Kidney (tissue), 14 donors: ENCODE measurements around the gene LDLRAD3. TPM values are rescaled to one million over a fixed set of nuclear protein-coding genes. Genes with fewer than 3 reads are reported as not detected.

Experiments
- DNase-seq, 5 donors: peaks; one replicate each; pipeline ENCODE4 v3.0.0-alpha.2; 2013 to 2020
- FAIRE-seq: peaks from 2 replicates; lab custom pipeline; 2012; peaks lifted over from hg19 to GRCh38; lab: Jason Lieb, UNC
- H3K27ac ChIP-seq, 2 donors: one replicate each; pipeline ENCODE4 v1.7.0; 2013; ENCODE audit warnings: low read depth in 2 of 2, low read length in 2 of 2, inconsistent platforms in 1 of 2
- H3K27me3 ChIP-seq: one replicate; pipeline ENCODE4 v1.7.1; 2013; ENCODE audit warnings: low read length, inconsistent platforms; ENCODE audit not compliant: control insufficient read depth, insufficient read depth
- H3K36me3 ChIP-seq, 3 donors: one replicate each; pipeline versions ENCODE4 v1.7.0 to v1.7.1; 2013; ENCODE audit warnings: low read length in 3 of 3, control low read depth in 1 of 3, inconsistent platforms in 1 of 3; ENCODE audit not compliant: insufficient read depth in 3 of 3, control insufficient read depth in 2 of 3
- H3K4me1 ChIP-seq, 3 donors: one replicate each; pipeline versions ENCODE4 v1.7.0 to v1.7.1; 2013; ENCODE audit warnings: low read length in 3 of 3, inconsistent platforms in 1 of 3, low read depth in 1 of 3; ENCODE audit not compliant: control insufficient read depth in 2 of 3, insufficient read depth in 2 of 3
- H3K4me3 ChIP-seq, 3 donors: one replicate each; pipeline versions ENCODE4 v1.7.0 to v1.8.1; 2013; ENCODE audit warnings: low read length in 3 of 3, control low read depth in 1 of 3, inconsistent platforms in 1 of 3
- H3K9ac ChIP-seq, 3 donors: one replicate each; pipeline versions ENCODE4 v1.7.0 to v1.7.1; 2013; ENCODE audit warnings: low read length in 3 of 3, control low read depth in 1 of 3, inconsistent platforms in 1 of 3
- H3K9me3 ChIP-seq, 3 donors: one replicate each; pipeline versions ENCODE4 v1.7.0 to v1.7.1; 2013; ENCODE audit warnings: low read length in 3 of 3, control low read depth in 1 of 3, inconsistent platforms in 1 of 3; ENCODE audit not compliant: control insufficient read depth in 2 of 3, insufficient read depth in 1 of 3
- intact Hi-C: fragments of 100-400 bp; cut with DNase I; formaldehyde crosslinking; loops from one replicate; pipeline ENCODE4 v1.11.1; 2022
- polyA plus RNA-seq: library from polyadenylated mRNA; stranded (reverse); fragments of 350-450 nt; fragmentation: Illumina TruSeq; extraction: RNeasy Lipid Tissue Mini Kit (QIAGEN cat#74804); gene quantifications from one replicate; pipeline ENCODE4 v1.2.3, GENCODE V29; 2014; ENCODE audit warnings: low read depth, low replicate concordance; ENCODE audit not compliant: insufficient read depth
- total RNA-seq: library from RNA; stranded (reverse); fragmentation: NEBNext Ultra II Directional; extraction: Animal tissue kit (Norgen Biotek cat#: 25700); gene quantifications from one replicate; pipeline ENCODE4 v1.2.1, GENCODE V29; 2021
- TF ChIP-seq, protein P1 (sequence below): IDR thresholded peaks from 3 replicates; pipeline ENCODE4 v1.5.1; 2012; ENCODE audit warnings: mild to moderate bottlenecking, moderate library complexity, borderline replicate concordance; ENCODE audit not compliant: insufficient read depth; ENCODE audit errors: extremely low read depth
- donor health status: control.
- donor health status: control.
- donor health status: control.
- donor health status: control.
- donor health status: control.
- donor health status: DM: yes; HTN: yes; CAD: no.
- donor health status: Normal renal cell carcinoma (clear cell type).

LDLRAD3 gene
- total and polyA plus RNA-seq, 2 donors from 2014 or later = 1.2 to 14.2 TPM

- Histone ChIP-seq H3K36me3 (no peaks in the 10 kb centered on the region), H3K9me3 (no peaks in the 10 kb centered on the region), H3K4me1 (no peaks in the 10 kb centered on the region), H3K27ac (no peak overlapping the region), H3K4me3 (no peak overlapping the region), H3K9ac (no peak overlapping the region), H3K27me3 (no peaks in the 10 kb centered on the region)
- DNase-seq (no peak), FAIRE-seq (no peak)
- intact Hi-C loops = no loop called here
- TF ChIP-seq, protein P1, sequence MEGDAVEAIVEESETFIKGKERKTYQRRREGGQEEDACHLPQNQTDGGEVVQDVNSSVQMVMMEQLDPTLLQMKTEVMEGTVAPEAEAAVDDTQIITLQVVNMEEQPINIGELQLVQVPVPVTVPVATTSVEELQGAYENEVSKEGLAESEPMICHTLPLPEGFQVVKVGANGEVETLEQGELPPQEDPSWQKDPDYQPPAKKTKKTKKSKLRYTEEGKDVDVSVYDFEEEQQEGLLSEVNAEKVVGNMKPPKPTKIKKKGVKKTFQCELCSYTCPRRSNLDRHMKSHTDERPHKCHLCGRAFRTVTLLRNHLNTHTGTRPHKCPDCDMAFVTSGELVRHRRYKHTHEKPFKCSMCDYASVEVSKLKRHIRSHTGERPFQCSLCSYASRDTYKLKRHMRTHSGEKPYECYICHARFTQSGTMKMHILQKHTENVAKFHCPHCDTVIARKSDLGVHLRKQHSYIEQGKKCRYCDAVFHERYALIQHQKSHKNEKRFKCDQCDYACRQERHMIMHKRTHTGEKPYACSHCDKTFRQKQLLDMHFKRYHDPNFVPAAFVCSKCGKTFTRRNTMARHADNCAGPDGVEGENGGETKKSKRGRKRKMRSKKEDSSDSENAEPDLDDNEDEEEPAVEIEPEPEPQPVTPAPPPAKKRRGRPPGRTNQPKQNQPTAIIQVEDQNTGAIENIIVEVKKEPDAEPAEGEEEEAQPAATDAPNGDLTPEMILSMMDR = no peak
These were observed 27.6 kb upstream of the LDLRAD3 start for GRCh38 chr11:35916270-35916669.

GRCh38 chr11:35917676-35918075 lies 26.2 kb upstream of the LDLRAD3 start:
- Histone ChIP-seq H3K9me3 (no peaks in the 10 kb centered on the region), H3K9ac (no peak overlapping the region), H3K4me1 (no peaks in the 10 kb centered on the region), H3K36me3 (no peaks in the 10 kb centered on the region), H3K4me3 (no peak overlapping the region), H3K27me3 (no peaks in the 10 kb centered on the region), H3K27ac (no peak overlapping the region)
- no peak for FAIRE-seq
- TF ChIP-seq, protein P1 = no peak
- DNase-seq = no peak
- intact Hi-C loops = no loop called here

GRCh38 chr11:35918716-35919115 lies 25.1 kb upstream of the LDLRAD3 start:
- intact Hi-C loops = no loop called here
- H3K4me1 ChIP-seq = no peaks in the 10 kb centered on the region
- TF ChIP-seq, protein P1 = no peak
- no peak overlapping the region for H3K4me3 ChIP-seq
- no peak overlapping the region for H3K9ac ChIP-seq
- no peaks in the 10 kb centered on the region for H3K9me3 ChIP-seq
- H3K36me3 ChIP-seq = no peaks in the 10 kb centered on the region
- no peak for FAIRE-seq
- DNase-seq = no peak
- no peak overlapping the region for H3K27ac ChIP-seq
- no peaks in the 10 kb centered on the region for H3K27me3 ChIP-seq

GRCh38 chr11:35919244-35919643 lies 24.6 kb upstream of the LDLRAD3 start:
- FAIRE-seq = no peak
- intact Hi-C loops = no loop called here
- H3K27ac ChIP-seq = no peak overlapping the region
- no peak overlapping the region for H3K9ac ChIP-seq
- H3K4me1 ChIP-seq = no peaks in the 10 kb centered on the region
- DNase-seq = no peak
- TF ChIP-seq, protein P1 = no peak
- no peak overlapping the region for H3K4me3 ChIP-seq
- H3K36me3 ChIP-seq = no peaks in the 10 kb centered on the region
- H3K9me3 ChIP-seq = no peaks in the 10 kb centered on the region
- no peaks in the 10 kb centered on the region for H3K27me3 ChIP-seq
